CD4-positive, alpha-beta T cell (primary cell): ENCODE results near the gene NET1. TPM values are rescaled to one million over a fixed set of nuclear protein-coding genes. Genes with fewer than 3 reads are reported as not detected.

ENCODE experiments used
- ATAC-seq: fragments of 200-7000 bp; cut with Tn5 transposase; one replicate; pipeline ENCODE4 v1.10.0; 2022; ENCODE audit warnings: mild to moderate bottlenecking; ENCODE audit not compliant: poor library complexity
- CTCF ChIA-PET: fragments of 350-600 bp; sonication (Branson Sonifier 250); formaldehyde crosslinking; loops from one replicate; lab custom pipeline; 2021; ENCODE audit warnings: antibody characterized with exemption, inconsistent platforms; lab: Charles Lee
- POLR2A ChIA-PET: fragments of 350-600 bp; sonication (Branson Sonifier 250); formaldehyde crosslinking; loops from one replicate; lab custom pipeline; 2021; ENCODE audit warnings: antibody characterized with exemption, inconsistent platforms; lab: Charles Lee
- DNase-seq, 14 experiments: peaks; one replicate each; pipeline ENCODE4 v3.0.0-alpha.2; 2013 to 2020; ENCODE audit warnings: mixed read lengths in 2 of 14
- H3K27ac ChIP-seq, 2 donors: one replicate each; pipeline versions ENCODE4 v1.5.1 to v1.7.0; 2013; ENCODE audit warnings: low read length in 2 of 2, low read depth in 1 of 2, mild to moderate bottlenecking in 1 of 2
- H3K27me3 ChIP-seq, 2 experiments: 1 replicate in 1 of 2; 2 replicates in 1 of 2; pipeline versions ENCODE4 v1.6.1 to v1.7.0; 2013; ENCODE audit warnings: low read length in 2 of 2, control low read depth in 1 of 2, mild to moderate bottlenecking in 1 of 2, moderate library complexity in 1 of 2; ENCODE audit not compliant: insufficient read depth in 2 of 2, control insufficient read depth in 1 of 2
- H3K36me3 ChIP-seq: one replicate; pipeline ENCODE4 v1.6.1; 2013; ENCODE audit warnings: low read length, control low read depth; ENCODE audit not compliant: insufficient read depth
- H3K4me1 ChIP-seq: one replicate; pipeline ENCODE4 v1.6.1; 2013; ENCODE audit warnings: low read length, control low read depth; ENCODE audit not compliant: insufficient read depth
- H3K4me3 ChIP-seq: one replicate; pipeline ENCODE4 v1.5.1; 2013; ENCODE audit warnings: mild to moderate bottlenecking, low read length, moderate library complexity
- H3K9me3 ChIP-seq, 2 experiments: 1 replicate in 1 of 2; 2 replicates in 1 of 2; pipeline versions ENCODE4 v1.6.1 to v1.7.0; 2013; ENCODE audit warnings: low read length in 2 of 2, mild to moderate bottlenecking in 2 of 2, control low read depth in 1 of 2, moderate library complexity in 1 of 2; ENCODE audit not compliant: control insufficient read depth in 1 of 2, insufficient read depth in 1 of 2
- H3K27ac Mint-ChIP-seq: one replicate; pipeline ENCODE4 v1.8.0; 2020; ENCODE audit warnings: mixed read lengths
- H3K27me3 Mint-ChIP-seq: one replicate; pipeline ENCODE4 v1.8.0; 2021; ENCODE audit warnings: mixed read lengths
- H3K36me3 Mint-ChIP-seq: one replicate; pipeline ENCODE4 v1.8.0; 2021; ENCODE audit warnings: low read depth, mixed read lengths
- H3K4me1 Mint-ChIP-seq: one replicate; pipeline ENCODE4 v1.8.0; 2021; ENCODE audit warnings: low read depth, mixed read lengths
- H3K4me3 Mint-ChIP-seq: one replicate; pipeline ENCODE4 v1.8.0; 2020; ENCODE audit warnings: mild to moderate bottlenecking, mixed read lengths
- H3K9me3 Mint-ChIP-seq: one replicate; pipeline ENCODE4 v1.8.0; 2020; ENCODE audit warnings: mixed read lengths
- intact Hi-C, 2 experiments: fragments of 100-400 bp; cut with DNase I in 1 of 2; cut with micrococcal nuclease in 1 of 2; formaldehyde crosslinking; loops; one replicate each; pipeline versions ENCODE4 v1.15.1 to v1.9.0; 2023 to 2025; cut with DNase I, micrococcal nuclease
- total RNA-seq, 174 experiments: library from RNA in 2 of 174; stranded (reverse) in 2 of 174; gene quantifications; one replicate each; pipeline ENCODE4 v1.2.3 and lab custom pipeline; 2021 to 2026
- TF ChIP-seq, protein P1 (sequence below): fragments of 200-600 bp; IDR thresholded peaks from one replicate; pipeline ENCODE4 v1.8.0; 2022; ENCODE audit warnings: antibody characterized with exemption, mild to moderate bottlenecking

NET1 gene
- total RNA-seq, 2 experiments from 2014 or later: 29.0 to 30.5 TPM

DNA sequence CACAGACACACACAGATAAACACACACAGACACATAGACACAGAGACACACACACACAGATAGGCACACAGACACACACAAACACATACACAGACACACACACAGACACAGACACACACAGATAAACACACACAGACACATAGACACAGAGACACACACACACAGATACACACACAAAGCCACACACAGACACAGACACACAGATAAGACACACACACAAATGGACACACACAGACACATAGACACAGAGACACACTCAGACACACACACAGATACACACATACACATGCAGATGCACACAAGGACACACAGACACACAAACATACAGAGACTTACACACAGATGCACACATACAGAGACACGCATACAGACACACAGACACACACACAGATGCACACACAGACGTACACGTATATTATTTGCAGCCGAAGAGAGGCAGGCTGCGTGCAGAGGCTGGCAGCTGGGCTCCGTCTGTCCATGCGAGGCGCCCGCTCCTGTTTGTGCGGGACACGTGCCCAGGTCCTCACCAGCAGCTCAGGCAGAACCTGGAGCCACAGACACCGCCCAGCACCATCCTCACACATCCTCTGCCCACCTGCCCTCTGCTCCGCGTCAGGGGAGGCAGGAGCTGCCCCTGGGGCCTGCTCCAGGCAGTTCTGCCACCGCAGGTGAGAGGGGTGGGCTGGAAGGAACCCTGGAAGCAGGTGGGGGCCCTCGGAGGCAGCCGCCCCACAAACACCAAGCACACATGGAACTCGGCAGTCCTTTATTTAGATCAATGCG lies 85.8 kb downstream of the NET1 start:
- Mint-ChIP-seq H3K4me3 (no peak overlapping the region), H3K9me3 (no peaks in the 10 kb centered on the region), H3K27me3 (no peaks in the 10 kb centered on the region), H3K27ac (no peak overlapping the region), H3K4me1 (no peaks in the 10 kb centered on the region), H3K36me3 (no peaks in the 10 kb centered on the region)
- Histone ChIP-seq H3K27ac (no peak overlapping the region), H3K4me3 (no peak overlapping the region), H3K27me3 (no peaks in the 10 kb centered on the region), H3K9me3 (peaks cover 0 to under 1% of the 10 kb centered on the region in 2 experiments), H3K36me3 (no peaks in the 10 kb centered on the region), H3K4me1 (no peaks in the 10 kb centered on the region)
- intact Hi-C loops: no loop called here
- ChIA-PET POLR2A (no interaction called here), CTCF (no interaction called here)
- ATAC-seq (no peak), DNase-seq (no peak)
- TF ChIP-seq, protein P1, sequence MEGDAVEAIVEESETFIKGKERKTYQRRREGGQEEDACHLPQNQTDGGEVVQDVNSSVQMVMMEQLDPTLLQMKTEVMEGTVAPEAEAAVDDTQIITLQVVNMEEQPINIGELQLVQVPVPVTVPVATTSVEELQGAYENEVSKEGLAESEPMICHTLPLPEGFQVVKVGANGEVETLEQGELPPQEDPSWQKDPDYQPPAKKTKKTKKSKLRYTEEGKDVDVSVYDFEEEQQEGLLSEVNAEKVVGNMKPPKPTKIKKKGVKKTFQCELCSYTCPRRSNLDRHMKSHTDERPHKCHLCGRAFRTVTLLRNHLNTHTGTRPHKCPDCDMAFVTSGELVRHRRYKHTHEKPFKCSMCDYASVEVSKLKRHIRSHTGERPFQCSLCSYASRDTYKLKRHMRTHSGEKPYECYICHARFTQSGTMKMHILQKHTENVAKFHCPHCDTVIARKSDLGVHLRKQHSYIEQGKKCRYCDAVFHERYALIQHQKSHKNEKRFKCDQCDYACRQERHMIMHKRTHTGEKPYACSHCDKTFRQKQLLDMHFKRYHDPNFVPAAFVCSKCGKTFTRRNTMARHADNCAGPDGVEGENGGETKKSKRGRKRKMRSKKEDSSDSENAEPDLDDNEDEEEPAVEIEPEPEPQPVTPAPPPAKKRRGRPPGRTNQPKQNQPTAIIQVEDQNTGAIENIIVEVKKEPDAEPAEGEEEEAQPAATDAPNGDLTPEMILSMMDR: no peak

DNA sequence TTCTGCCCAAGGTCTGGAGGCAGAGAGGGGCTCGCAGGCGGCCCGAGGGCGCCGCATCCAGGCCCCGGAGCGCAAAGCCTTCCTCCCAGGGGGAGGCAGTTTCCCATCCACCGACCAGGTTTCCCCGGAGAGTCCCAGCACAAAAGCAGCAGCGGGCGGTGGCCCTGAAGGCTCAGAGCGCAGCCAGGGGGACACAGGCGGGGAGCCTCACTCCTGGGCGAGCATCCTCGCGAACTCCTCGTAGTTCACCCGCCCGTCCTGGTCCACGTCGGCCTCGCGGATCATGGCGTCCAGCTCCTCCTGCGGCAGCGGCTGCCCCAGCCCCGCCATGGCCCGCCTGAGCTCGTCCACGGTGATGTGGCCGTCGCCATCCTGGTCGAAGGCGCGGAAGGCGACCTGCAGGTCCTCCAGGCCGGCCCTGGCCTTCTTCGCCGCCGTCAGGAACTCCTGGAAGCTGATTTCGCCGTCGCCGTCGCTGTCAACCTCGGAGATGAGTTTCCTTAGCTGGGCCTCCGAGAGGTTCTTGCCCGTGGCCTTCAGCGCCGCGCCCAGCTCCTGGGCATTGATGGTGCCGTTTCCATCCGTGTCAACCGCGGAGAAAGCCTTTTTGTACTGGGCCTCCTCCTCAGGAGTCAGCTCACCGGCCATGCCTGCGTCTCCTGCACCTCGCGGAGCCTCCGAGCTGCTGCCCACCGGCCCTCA lies 86.6 kb downstream of the NET1 start:
- Mint-ChIP-seq H3K36me3 (no peaks in the 10 kb centered on the region), H3K4me3 (no peak overlapping the region), H3K27me3 (no peaks in the 10 kb centered on the region), H3K9me3 (no peaks in the 10 kb centered on the region), H3K4me1 (no peaks in the 10 kb centered on the region), H3K27ac (no peak overlapping the region)
- H3K27ac ChIP-seq: no peak overlapping the region
- ChIA-PET POLR2A (no interaction called here), CTCF (no interaction called here)
- TF ChIP-seq, protein P1: no peak
- no peak overlapping the region for H3K4me3 ChIP-seq
- intact Hi-C loops: no loop called here
- no peaks in the 10 kb centered on the region for H3K36me3 ChIP-seq
- DNase-seq: no peak
- H3K9me3 ChIP-seq: no peaks in the 10 kb centered on the region
- H3K27me3 ChIP-seq: no peaks in the 10 kb centered on the region
- ATAC-seq: no peak
- H3K4me1 ChIP-seq: no peaks in the 10 kb centered on the region

DNA sequence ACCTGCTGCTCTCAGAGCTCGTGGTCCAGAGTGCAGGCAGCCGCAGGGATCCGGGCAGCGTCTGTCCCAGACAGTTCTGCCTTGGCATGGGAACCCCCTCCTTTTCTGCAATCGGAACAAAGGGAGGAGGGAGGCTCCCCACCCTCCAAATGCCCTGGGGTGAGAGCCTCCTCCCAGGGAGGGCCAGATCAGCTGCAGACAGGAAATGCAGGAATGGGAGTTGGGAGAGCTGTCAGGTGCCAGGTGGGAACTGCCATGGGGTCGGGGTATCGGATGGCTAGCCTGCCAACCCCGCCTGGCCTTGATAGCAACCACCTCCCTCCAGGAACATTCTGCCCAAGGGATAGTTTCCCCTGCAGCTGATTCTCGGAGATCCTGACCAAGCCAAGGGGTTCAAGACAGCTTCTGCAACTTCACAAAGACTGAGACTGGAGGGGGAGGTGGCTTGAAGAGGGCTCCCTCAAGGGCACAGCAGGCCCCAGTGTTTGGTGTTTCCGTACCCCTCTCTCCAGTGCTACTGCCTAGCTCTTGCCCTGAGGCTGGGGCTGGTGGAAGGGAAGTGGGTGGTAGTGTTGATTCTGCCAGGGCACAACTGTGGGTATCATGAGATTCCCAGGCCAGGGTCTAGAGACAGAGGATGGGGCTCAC lies 87.3 kb downstream of the NET1 start, which contains the start of gene CALML5:
CALML5 (minus strand) TSS at position 78 of the 648 bp plus-strand sequence. CDS start 132 bp downstream, outside the sequence.
- ATAC-seq (no peak), DNase-seq (peak in 1 of 14 experiments; percentile 1)
- ChIA-PET CTCF (no interaction called here), POLR2A (no interaction called here)
- Histone ChIP-seq H3K4me3 (no peak within 1 kb of the TSS), H3K36me3 (no peaks in the 10 kb centered on the region), H3K27ac (no peak within 1 kb of the TSS), H3K4me1 (no peaks in the 10 kb centered on the region), H3K9me3 (no peaks in the 10 kb centered on the region), H3K27me3 (peaks cover 0 to 2% of the 10 kb centered on the region in 2 experiments)
- Mint-ChIP-seq H3K36me3 (no peaks in the 10 kb centered on the region), H3K9me3 (no peaks in the 10 kb centered on the region), H3K4me1 (no peaks in the 10 kb centered on the region), H3K27me3 (no peaks in the 10 kb centered on the region), H3K4me3 (no peak within 1 kb of the TSS), H3K27ac (no peak within 1 kb of the TSS)
- TF ChIP-seq, protein P1: no peak
- intact Hi-C loops: no loop called here
